A673 (cell line): ENCODE measurements around the gene KCNK6. TPM values are rescaled to one million over a fixed set of nuclear protein-coding genes. Genes with fewer than 3 reads are reported as not detected.

ENCODE experiments used
- BruUV-seq: library from RNA; stranded (reverse); fragments of 400-500 nt; replicated peaks from 2 replicates; lab custom pipeline; 2021; lab: Mats Ljungman, UMichigan
- CTCF ChIA-PET: fragments of 300-600 bp; sonication (Branson Sonifier 250); formaldehyde crosslinking; loops from one replicate; lab custom pipeline; 2022; ENCODE audit warnings: antibody characterized with exemption; lab: Charles Lee
- POLR2A ChIA-PET: fragments of 300-600 bp; sonication (Branson Sonifier 250); formaldehyde crosslinking; loops from one replicate; lab custom pipeline; 2022; ENCODE audit warnings: antibody characterized with exemption; ENCODE audit not compliant: low non-redundant PET; lab: Charles Lee
- DNase-seq: peaks from one replicate; pipeline ENCODE4 v3.0.0-alpha.2; 2015; ENCODE audit warnings: low spot score
- H3K27ac ChIP-seq: fragments of 200-600 bp; sonication (generic); 2 replicates; pipeline ENCODE4 v1.5.1; 2016; ENCODE audit warnings: mixed run types, low read depth, mild to moderate bottlenecking, mixed read lengths, antibody characterized with exemption, low read length; ENCODE audit not compliant: poor library complexity, severe bottlenecking
- H3K27me3 ChIP-seq: fragments of 200-600 bp; sonication (generic); replicated peaks from 2 replicates; pipeline ENCODE4 v1.6.1; 2017; ENCODE audit warnings: mixed run types, low read depth, mild to moderate bottlenecking, mixed read lengths, antibody characterized with exemption, low read length; ENCODE audit not compliant: insufficient read depth, poor library complexity
- H3K36me3 ChIP-seq: fragments of 200-600 bp; sonication (generic); 2 replicates; pipeline ENCODE4 v1.6.1; 2016; ENCODE audit warnings: mixed run types, mild to moderate bottlenecking, mixed read lengths, antibody characterized with exemption, low read length; ENCODE audit not compliant: insufficient read depth, poor library complexity, severe bottlenecking
- H3K4me1 ChIP-seq: fragments of 200-600 bp; sonication (generic); 2 replicates; pipeline ENCODE4 v1.6.1; 2017; ENCODE audit warnings: mixed run types, mild to moderate bottlenecking, mixed read lengths, antibody characterized with exemption, low read length; ENCODE audit not compliant: insufficient read depth, poor library complexity, severe bottlenecking
- H3K4me3 ChIP-seq: fragments of 200-600 bp; sonication (generic); 2 replicates; pipeline ENCODE4 v1.5.1; 2016; ENCODE audit warnings: low read depth, mixed run types, mild to moderate bottlenecking, mixed read lengths, low read length; ENCODE audit not compliant: poor library complexity, severe bottlenecking
- H3K9me3 ChIP-seq: fragments of 200-600 bp; sonication (generic); 2 replicates; pipeline ENCODE4 v1.6.1; 2016; ENCODE audit warnings: mixed run types, low read depth, mild to moderate bottlenecking, mixed read lengths, antibody characterized with exemption, low read length; ENCODE audit not compliant: poor library complexity, severe bottlenecking
- EZH2 ChIP-seq: fragments of 200-600 bp; sonication (generic); IDR thresholded peaks from 2 replicates; pipeline ENCODE4 v1.6.1; 2017; ENCODE audit warnings: borderline replicate concordance, low read depth, mild to moderate bottlenecking, mixed read lengths, antibody characterized with exemption, low read length; ENCODE audit not compliant: poor library complexity, severe bottlenecking
- intact Hi-C: fragments of 100-400 bp; cut with micrococcal nuclease; formaldehyde crosslinking; loops from one replicate; pipeline ENCODE4 v1.10.0; 2022; ENCODE audit not compliant: unreplicated experiment
- total RNA-seq: library from RNA; stranded (reverse); gene quantifications from 2 replicates; pipeline ENCODE4 v1.2.3, GENCODE V29; 2021
- TF ChIP-seq, protein P1 (sequence below): fragments of 300-800, 200-600 bp; sonication (generic); conservative IDR thresholded peaks from 2 replicates; pipeline ENCODE4 v1.5.1; 2017; ENCODE audit warnings: low read depth, mild to moderate bottlenecking, antibody characterized with exemption, low read length, moderate library complexity, mixed read lengths

The KCNK6 gene
- total RNA-seq, 1 experiment from 2014 or later: not detected

DNA sequence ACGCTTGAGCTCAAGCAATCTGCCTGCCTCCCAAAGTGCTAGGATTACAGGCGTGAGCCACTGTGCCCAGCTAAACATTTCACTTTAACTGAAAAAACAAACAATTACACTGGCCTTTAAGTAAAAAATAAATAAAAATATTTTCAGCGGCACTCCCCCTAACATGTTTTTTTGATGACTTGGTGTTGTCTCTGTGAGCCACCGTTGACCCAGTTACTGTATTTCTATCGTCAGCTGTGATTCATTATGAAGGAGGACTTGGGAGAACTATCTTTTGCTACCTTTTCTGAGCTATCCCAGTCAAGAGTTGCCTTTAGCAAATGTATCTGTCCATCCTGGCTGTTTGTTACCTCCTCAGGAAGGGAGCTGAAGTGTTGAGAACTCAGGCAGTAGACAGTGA, 34.1 kb upstream of the KCNK6 start:
- no peaks in the 10 kb centered on the region for H3K27me3 ChIP-seq
- H3K4me1 ChIP-seq: no peaks in the 10 kb centered on the region
- H3K9me3 ChIP-seq: no peaks in the 10 kb centered on the region
- no peak for TF ChIP-seq EZH2
- TF ChIP-seq, protein P1, sequence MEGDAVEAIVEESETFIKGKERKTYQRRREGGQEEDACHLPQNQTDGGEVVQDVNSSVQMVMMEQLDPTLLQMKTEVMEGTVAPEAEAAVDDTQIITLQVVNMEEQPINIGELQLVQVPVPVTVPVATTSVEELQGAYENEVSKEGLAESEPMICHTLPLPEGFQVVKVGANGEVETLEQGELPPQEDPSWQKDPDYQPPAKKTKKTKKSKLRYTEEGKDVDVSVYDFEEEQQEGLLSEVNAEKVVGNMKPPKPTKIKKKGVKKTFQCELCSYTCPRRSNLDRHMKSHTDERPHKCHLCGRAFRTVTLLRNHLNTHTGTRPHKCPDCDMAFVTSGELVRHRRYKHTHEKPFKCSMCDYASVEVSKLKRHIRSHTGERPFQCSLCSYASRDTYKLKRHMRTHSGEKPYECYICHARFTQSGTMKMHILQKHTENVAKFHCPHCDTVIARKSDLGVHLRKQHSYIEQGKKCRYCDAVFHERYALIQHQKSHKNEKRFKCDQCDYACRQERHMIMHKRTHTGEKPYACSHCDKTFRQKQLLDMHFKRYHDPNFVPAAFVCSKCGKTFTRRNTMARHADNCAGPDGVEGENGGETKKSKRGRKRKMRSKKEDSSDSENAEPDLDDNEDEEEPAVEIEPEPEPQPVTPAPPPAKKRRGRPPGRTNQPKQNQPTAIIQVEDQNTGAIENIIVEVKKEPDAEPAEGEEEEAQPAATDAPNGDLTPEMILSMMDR: no peak
- no TSS peak for BruUV-seq
- intact Hi-C loops: no loop called here
- CTCF ChIA-PET: interaction anchor here (0.5 kb wide), 1 partner anchor 60 kb away, joined by 9 read pairs; no protein-coding TSS in a partner anchor
- H3K4me3 ChIP-seq: no peak overlapping the region
- POLR2A ChIA-PET: no interaction called here
- no peak for DNase-seq
- no peak overlapping the region for H3K27ac ChIP-seq
- H3K36me3 ChIP-seq: no peaks in the 10 kb centered on the region

- no peaks in the 10 kb centered on the region for H3K4me1 ChIP-seq
- no peak overlapping the region for H3K27ac ChIP-seq
- POLR2A ChIA-PET: no interaction called here
- intact Hi-C loops: no loop called here
- CTCF ChIA-PET: no interaction called here
- no TSS peak for BruUV-seq
- H3K9me3 ChIP-seq: no peaks in the 10 kb centered on the region
- DNase-seq: no peak
- H3K4me3 ChIP-seq: no peak overlapping the region
- H3K36me3 ChIP-seq: no peaks in the 10 kb centered on the region
- TF ChIP-seq EZH2: no peak
- TF ChIP-seq, protein P1: no peak
- no peaks in the 10 kb centered on the region for H3K27me3 ChIP-seq
Observed at GRCh38 chr19:38287604-38288003, 32.0 kb upstream of the KCNK6 start.

- TF ChIP-seq, protein P1: no peak
- no peak for TF ChIP-seq EZH2
- Histone ChIP-seq H3K4me1 (no peaks in the 10 kb centered on the region), H3K9me3 (no peaks in the 10 kb centered on the region), H3K27me3 (no peaks in the 10 kb centered on the region), H3K27ac (no peak overlapping the region), H3K4me3 (no peak overlapping the region), H3K36me3 (no peaks in the 10 kb centered on the region)
- CTCF ChIA-PET: no interaction called here
- no TSS peak for BruUV-seq
- POLR2A ChIA-PET: no interaction called here
- intact Hi-C loops: no loop called here
- DNase-seq: no peak
Observed at GRCh38 chr19:38288123-38288855, 31.4 kb upstream of the KCNK6 start.
